HG02870 (cell line): ENCODE data around the gene PITHD1.
"Not testable (repeated sequence)": the region's sequence is repeated elsewhere in the genome, so short reads cannot be mapped to it uniquely, and the experiment has no call there.

Experiments
- ATAC-seq: cut with Tn5 transposase; IDR thresholded peaks from one replicate; pipeline ENCODE4 v1.9.1; 2021; ENCODE audit warnings: mild to moderate bottlenecking, moderate library complexity; ENCODE audit not compliant: unreplicated experiment

PITHD1 gene, protein sequence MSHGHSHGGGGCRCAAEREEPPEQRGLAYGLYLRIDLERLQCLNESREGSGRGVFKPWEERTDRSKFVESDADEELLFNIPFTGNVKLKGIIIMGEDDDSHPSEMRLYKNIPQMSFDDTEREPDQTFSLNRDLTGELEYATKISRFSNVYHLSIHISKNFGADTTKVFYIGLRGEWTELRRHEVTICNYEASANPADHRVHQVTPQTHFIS

DNA sequence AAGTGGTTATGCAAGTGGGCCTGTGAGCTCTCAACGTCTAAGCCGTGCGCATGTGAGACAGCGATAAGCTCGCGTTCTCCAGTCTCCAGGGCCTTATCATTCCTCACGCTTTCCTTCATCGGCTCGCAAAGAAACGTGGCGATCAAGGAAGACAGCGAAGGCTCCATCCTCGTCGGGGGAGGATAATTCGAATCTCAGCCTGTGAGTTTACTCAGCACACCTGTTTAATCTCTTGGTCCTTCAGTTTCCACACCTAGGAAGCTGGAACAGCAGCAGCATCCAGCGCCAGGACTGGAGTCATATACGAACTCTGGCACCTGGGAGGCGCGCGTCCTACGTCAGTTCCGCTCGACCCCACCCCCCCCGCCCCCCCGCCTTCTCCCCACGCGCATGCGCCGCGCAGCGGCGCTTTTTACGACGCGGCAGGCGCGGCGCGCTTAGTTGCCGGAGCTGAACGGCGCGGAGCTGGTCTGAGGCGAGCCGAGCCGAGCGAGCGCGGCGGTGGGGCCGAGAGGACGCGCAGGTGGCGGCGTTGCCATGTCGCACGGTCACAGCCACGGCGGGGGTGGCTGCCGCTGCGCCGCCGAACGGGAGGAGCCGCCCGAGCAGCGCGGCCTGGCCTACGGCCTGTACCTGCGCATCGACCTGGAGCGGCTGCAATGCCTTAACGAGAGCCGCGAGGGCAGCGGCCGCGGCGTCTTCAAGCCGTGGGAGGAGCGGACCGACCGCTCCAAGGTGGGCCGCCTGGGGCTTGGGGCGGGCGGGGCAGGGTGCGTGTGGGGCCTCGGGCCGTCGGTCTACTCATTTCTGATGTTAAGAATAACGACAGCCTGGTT is at the start of gene PITHD1:
PITHD1 (plus strand) TSS at position 440 of the 836 bp plus-strand sequence; CDS start at position 538, 98 bp downstream.
- ATAC-seq: peak; percentile 60

DNA sequence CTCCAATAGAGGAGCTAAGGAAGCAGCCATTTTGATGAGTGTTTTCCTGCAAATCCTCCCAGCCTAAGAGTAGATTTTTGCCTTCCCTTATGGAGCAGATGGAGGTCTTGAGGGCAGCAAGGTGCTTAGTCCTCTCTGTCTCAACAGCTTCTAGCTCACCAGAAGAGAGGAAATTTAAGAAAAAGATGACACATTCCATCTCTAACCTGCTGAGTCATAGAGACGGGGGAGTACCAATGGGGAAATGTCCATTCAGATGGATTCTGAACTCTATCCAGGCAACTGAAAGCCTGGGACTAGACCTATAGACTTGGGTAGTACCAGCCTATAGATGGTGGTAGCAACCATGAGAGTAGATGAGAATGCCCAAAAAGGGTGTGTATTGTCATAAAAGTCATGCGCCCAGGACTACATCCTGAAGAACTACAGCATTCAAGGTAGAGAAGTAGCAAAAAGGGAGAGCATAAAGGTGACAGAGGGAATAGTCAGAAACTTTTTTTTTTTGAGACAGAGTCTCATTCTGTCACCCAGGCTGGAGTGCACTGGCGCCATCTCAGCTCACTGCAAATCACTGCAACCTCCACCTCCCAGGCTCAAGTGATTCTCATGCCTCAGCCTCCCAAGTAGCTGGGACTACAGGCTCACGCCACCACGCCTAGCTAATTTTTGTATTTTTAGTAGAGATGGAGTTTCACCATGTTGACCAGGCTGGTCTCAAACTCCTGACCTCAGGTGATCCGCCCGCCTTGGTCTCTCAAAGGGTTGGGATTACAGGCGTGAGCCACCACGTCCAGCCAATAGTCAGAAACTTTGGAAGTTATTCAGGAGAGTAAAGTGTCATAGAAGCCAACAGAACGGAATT is 45.6 kb upstream of the PITHD1 start:
- no peak for ATAC-seq

DNA sequence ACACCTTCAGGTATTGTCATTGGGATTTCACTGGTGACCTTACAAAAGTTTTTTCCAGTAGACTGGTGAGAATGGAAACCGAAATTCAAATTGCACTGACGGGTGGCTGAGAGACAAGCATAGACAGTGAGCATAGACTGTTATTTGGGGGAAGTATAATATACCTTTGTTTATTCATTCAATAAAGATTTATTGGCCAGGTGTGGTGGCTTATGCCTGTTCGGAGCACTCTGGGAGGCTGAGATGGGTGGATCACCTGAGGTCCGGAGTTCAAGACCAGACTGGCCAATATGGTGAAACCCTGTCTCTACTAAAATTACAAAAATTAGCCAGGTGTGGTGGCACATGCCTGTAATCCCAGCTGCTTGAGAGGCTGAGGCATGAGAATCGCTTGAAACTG is 44.9 kb upstream of the PITHD1 start:
- not testable (repeated sequence) for ATAC-seq

DNA sequence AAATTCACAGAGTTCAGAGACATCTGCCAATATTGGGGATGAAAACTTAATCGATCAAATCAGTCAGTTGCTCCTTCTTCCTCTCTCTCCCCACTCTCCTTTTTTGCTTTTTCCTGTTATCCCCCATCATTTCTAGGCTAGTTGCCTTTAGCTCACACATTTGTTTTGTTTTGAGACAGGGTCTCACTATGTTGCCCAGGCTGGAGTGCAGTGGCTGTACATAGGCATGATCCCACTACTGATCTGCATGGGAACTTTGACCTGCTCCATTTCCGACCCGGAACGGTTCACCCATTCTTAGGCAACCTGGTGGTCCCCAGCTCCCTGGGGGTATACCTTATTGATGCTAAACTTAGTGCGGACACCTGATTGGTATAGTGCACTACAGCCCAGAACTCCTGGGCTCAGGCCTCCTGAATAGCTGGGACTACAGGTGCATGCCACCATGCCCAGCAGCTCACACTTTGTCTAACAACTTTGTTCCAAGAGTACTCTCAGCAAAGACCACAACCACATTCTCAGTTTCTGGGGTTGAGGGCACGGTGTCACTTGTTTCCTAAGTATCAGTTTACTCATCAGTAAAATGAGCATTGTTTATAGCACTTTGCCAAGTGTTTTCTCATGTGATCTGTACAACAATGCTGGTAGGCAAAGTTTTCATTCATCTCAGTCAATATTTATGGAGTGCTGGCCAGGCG is 41.6 kb upstream of the PITHD1 start:
- no peak for ATAC-seq

DNA sequence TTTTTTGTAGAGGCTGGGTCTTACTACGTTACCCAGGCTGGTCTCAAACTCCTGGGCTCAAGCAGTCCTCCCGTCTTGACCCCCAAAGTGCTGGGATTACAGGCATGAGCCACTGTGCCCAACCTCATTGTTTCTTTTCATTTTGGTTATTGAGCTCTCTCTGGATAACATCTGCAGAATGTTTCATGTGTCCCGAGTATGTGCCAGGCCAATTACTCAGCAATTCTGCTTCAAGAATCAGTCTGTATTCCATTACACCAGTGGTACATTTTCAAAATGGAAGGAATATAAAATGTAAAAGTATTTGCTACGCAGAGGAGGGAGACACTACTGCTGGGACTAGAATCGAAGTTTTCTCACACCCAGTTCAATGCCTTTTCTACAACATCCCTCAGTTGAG is 36.6 kb upstream of the PITHD1 start:
- ATAC-seq: no peak

DNA sequence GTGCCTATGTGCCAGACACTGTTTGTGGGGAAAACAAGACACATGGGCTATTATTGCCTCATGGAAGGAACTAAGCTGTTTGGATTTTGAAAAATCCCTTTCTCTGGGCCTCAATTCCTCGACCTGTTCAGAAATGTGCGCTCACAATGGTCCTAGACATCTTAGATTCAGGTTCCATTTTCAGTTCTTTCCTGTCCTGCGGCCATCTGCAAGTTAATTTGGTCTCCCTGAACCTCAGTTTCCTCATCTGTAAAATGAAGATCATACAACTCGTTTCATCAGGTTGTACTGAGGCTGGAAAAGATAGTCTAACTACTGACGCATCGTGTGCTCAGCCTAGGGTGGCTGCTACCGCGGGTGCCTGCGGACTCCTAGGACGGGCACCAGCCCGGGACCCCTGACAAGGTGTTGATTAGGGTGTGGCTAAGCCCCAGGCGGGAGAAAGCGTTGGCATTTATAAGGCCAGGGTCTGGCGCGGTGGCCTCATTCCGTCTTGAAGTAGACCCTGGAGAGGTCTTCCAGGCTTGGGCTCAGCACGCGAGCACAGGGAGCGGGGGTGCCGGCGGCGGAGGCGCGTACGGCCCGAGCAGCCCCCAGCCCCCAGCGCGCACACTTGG is 35.4 kb upstream of the PITHD1 start:
- ATAC-seq: peak; percentile 20

DNA sequence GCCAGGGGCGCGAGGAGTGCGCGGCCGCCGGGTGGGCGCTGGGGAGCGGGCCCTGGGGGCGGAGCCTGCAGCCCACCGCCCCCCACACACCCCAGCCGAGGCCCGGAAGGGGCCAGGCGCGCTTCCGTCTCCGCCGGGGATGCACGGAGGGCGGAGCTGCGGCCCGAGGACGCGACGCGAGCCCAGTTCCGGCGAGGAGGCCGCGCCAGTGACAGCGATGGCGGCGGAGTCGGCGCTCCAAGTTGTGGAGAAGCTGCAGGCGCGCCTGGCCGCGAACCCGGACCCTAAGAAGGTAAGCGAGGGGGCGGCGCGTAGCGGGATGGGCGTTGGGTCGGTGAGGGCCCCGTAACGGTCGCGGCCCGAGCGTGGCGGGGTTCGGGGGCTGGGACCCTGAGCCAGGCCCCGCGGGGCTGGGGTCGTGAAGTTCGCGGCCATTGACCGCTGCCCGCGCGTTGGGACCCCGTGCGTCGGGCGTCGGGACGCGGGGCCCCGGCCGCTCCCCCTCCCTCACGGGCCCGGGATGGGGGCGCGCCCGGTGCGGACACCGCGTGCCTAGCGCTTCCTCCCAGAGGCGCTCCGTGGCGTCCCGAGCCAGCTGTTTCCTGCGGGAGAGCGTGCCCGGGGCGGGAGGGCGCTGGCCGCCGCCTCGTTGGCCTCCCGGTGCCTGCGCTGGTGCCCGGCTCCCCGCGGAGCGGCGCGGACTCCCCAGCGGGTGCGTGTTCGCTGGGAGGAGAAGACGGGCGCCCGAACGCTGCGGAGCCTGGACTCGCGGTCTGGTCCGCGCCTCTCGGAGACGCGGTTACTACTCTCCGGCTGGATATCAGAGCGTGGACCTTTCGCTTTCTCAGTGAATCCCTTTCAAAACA is 34.7 kb upstream of the PITHD1 start, which contains the start of gene ELOA:
ELOA (plus strand) TSS at position 185 of the 866 bp plus-strand sequence; CDS start at position 218, 33 bp downstream.
- peak; percentile 63 for ATAC-seq

DNA sequence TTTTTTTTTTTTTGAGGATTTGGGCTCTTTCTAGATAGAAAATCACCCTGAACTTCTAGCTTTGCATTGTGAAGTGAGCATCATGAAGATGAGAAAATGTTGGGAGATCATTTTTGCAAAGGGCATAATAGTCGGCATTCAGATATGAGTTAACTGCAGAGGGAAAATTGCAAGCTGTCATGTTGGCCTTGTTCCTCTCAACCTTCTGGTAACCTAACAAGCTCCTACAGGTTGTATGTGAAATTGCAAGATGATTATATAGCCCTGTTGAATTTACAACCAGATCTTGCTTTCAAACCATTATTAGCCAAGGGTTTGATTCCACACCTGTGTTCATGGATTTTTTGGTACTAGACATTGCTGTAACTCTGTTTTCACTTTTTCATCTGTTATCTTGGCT is 32.7 kb upstream of the PITHD1 start:
- no peak for ATAC-seq

DNA sequence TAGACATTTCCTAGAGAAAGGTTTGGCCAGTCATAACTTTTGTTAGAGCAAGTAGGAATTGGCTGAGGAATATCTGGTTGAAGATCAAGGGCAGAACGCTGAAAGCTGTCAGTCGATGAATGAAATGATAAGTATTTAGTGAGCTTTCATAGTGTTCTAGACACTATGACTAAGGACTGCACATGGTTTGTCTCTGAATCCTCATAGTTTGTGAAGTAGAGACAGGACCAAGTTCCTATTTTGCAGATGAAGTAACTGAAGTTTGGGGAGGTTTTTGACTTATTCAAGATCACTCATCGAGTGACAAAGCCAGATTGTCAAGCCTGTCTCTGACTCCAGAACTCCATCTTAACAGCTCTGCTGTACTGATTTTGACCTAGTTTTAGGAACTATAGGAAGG is 30.2 kb upstream of the PITHD1 start:
- ATAC-seq: no peak

DNA sequence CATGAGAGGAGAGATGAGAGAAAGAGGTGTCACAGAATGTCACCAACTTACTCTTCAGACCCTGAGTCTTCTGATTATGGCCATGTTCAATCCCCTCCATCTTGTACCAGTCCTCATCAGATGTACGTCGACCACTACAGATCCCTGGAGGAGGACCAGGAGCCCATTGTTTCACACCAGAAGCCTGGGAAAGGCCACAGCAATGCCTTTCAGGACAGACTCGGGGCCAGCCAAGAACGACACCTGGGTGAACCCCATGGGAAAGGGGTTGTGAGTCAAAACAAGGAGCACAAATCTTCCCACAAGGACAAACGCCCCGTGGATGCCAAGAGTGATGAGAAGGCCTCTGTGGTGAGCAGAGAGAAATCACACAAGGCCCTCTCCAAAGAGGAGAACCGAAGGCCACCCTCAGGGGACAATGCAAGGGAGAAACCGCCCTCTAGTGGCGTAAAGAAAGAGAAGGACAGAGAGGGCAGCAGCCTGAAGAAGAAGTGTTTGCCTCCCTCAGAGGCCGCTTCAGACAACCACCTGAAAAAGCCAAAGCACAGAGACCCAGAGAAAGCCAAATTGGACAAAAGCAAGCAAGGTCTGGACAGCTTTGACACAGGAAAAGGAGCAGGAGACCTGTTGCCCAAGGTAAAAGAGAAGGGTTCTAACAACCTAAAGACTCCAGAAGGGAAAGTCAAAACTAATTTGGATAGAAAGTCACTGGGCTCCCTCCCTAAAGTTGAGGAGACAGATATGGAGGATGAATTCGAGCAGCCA is 27.0 kb upstream of the PITHD1 start:
- ATAC-seq: no peak

DNA sequence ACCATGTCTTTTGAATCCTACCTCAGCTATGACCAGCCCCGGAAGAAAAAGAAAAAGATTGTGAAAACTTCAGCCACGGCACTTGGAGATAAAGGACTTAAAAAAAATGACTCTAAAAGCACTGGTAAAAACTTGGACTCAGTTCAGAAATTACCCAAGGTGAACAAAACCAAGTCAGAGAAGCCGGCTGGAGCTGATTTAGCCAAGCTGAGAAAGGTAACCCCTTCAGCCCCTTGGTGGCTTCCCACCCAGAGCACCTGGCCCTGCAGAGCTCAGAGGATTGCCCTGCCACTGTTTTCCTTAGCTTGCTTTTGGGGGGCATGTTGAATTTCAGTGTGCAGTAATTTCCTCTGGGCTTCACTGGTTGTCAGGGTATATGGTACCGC is 26.4 kb upstream of the PITHD1 start:
- no peak for ATAC-seq

DNA sequence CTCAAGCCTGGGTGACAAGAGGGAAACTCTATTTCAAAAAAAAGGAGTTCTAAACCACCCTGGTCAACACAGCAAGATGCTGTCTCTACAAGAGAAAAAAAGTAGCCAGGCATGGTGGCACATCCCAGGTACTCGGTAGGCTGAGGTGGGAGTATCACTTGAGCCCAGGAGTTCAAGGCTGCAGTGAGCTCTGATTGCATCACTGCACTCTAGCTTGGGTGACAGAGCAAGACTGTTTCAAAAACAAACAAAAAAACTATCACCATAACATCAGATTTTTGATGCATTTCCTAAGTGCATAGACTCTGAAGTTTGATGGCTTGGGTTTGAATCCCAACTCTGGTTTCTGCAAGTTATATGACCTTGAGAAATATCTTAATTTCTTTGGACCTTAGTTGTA is 25.3 kb upstream of the PITHD1 start:
- no peak for ATAC-seq

DNA sequence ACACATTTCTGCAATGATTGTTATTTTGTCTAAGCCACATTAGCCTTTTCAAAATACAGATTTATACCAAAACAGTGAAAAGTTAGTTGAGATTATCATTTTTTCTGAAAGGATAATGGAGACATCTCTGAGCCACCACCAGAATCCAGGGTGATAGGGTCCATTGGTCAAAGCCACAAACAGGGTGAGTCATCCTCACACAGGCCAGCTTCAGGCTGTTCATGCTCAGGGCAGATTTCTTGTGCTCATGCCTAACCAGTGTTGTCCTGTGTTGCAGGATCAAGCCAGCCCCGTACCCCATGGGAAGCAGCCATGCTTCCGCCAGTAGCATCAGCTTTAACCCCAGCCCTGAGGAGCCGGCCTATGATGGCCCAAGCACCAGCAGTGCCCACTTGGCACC is 21.5 kb upstream of the PITHD1 start:
- no peak for ATAC-seq

DNA sequence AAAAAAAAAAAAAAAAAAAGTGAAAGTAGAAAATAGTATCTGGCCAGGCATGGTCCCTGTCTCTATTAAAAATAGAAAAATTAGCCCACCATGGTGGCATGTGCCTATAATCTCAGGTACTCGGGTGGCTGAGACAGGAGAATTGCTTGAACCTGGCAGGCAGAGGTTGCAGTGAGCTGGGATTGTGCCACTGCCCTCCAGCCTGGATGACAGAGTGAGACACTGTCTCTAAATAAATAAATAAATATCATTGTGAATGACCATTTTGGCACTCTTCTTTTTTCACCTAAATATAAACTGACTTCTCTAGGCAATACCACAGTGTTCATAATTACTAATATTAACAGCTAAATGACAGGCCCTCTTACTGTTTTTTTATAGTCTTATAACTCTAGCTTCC is 20.4 kb upstream of the PITHD1 start:
- no peak for ATAC-seq

DNA sequence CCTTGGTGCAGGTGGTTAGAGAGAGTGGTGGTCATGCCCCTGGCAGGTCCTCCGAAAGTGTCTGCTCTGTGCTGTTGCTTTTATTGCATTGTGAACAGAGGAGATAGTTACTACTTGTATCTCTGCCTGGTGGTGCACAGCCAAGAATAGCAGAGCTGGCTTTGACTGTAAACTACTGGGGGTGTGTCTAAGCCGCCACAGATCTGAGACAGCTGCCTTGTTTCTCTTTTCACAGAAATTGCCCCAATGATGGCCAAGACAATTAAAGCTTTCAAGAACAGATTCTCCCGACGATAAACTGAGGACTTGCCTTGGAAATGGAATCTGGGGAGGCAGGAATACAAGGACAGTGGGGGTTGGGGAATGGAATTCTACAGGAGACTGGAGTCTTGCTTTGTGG is 18.9 kb upstream of the PITHD1 start:
- ATAC-seq: no peak

DNA sequence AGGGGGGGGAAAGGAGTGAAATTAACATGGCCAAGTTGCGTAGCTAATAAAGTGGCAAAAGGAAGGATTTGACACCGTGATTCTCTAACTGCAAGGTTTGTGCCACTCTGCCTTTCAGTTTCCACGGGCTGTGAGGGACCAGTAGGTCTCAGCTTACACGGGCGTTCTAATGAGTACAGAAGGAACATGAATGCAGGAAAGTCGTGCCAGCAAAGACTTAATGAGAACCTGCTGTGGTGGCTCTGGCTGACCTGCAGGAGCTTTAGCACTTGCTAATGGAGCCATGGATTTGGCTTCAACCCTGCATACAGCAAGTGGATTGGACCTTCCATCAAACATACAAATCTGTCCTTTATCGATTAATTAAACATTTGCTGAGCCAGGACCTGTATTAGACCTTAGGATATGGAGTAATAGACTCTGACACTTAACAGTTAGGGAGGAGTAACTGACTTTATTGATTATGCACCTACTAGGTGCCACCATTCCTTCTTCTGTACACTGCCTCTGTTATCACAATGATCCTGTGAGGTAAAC is 15.1 kb upstream of the PITHD1 start:
- no peak for ATAC-seq

DNA sequence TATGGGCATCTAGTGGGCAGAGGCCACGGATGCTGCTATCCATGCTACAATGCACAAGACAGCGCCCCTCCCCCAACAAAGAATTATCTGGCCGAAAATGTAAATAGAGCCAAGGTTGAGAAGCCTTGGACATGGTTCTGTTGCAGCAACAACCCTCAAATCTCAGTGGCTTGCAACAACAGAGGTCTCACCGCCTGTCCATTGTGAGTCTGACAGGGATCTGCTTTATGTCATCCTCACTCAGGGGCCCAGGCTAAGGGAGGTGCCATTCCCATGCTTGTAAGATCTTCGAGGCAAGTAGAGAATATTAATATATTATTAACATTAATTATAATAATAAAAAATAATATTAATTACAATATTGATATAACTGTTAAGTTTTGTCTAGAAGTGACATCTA is 9.5 kb upstream of the PITHD1 start:
- ATAC-seq: no peak

DNA sequence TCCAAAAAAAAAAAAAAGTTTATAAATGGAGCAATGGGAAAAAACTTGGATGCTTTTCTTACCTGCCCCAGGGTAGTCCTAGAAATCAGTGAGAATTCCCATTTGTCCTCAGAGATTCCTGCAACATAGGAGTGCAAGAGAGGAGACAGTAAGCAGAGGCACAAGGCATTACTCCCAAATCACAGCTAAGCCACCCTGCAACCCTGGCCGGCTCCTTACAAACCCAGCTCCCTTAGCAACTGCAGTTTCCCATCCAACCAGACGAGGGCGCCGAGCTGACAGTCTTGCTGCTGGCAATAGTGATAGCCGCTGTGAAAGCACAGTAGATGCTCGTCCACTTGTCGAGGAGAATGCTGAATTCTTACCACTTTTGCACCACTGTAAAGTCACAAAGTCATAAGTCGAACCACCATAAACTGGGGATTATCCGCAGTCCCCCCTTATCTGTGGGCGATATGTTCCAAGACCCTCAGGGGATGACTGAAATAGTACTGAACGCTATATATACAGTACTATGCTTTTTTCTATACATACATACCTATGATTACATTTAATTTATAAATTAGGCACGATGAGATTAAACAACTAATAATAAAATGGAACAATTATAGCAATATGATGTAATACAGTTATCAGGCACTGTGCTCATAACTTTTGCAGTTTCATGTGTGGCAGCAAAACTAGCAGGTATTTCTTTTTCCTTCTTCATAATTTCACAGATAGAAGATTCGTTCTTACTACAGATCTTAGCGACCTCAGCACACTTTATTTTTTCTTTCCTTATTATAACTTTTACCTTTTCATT is 6.0 kb upstream of the PITHD1 start:
- no peak for ATAC-seq
